Endodermal cell (in vitro differentiated cells): ENCODE data around the gene OR2A25. TPM values are rescaled to one million over a fixed set of nuclear protein-coding genes. Genes with fewer than 3 reads are reported as not detected.

Experiments
- DNase-seq: peaks from one replicate; pipeline ENCODE4 v3.0.0-alpha.2; 2017
- H3K27ac ChIP-seq: 2 replicates; pipeline ENCODE4 v1.5.1; 2013; ENCODE audit warnings: mild to moderate bottlenecking, low read depth, low read length, moderate library complexity
- H3K27me3 ChIP-seq: 2 replicates; pipeline ENCODE4 v1.6.1; 2013; ENCODE audit warnings: mild to moderate bottlenecking, low read length, moderate library complexity; ENCODE audit not compliant: insufficient read depth, control insufficient read depth, poor library complexity, severe bottlenecking
- H3K36me3 ChIP-seq: 2 replicates; pipeline ENCODE4 v1.7.0; 2013; ENCODE audit warnings: mild to moderate bottlenecking, low read length, moderate library complexity; ENCODE audit not compliant: control insufficient read depth, insufficient read depth
- H3K4me1 ChIP-seq: one replicate; pipeline ENCODE4 v1.7.0; 2013; ENCODE audit warnings: low read length; ENCODE audit not compliant: control insufficient read depth, insufficient read depth
- H3K4me3 ChIP-seq: 2 replicates; pipeline ENCODE4 v1.5.1; 2013; ENCODE audit warnings: mild to moderate bottlenecking, low read length, moderate library complexity
- H3K9ac ChIP-seq: 2 replicates; pipeline ENCODE4 v1.6.1; 2013; ENCODE audit warnings: mild to moderate bottlenecking, low read length, moderate library complexity; ENCODE audit not compliant: poor library complexity, severe bottlenecking; ENCODE audit errors: extremely low read depth
- H3K9me3 ChIP-seq: 2 replicates; pipeline ENCODE4 v1.6.1; 2013; ENCODE audit warnings: mild to moderate bottlenecking, low read length, moderate library complexity; ENCODE audit not compliant: control insufficient read depth
- H3K27ac Mint-ChIP-seq: 2 replicates; pipeline ENCODE4 v1.8.0; 2020; ENCODE audit warnings: mixed read lengths
- H3K27me3 Mint-ChIP-seq: 2 replicates; pipeline ENCODE4 v1.8.0; 2021; ENCODE audit warnings: mild to moderate bottlenecking, mixed read lengths; ENCODE audit not compliant: insufficient read depth
- H3K36me3 Mint-ChIP-seq: 2 replicates; pipeline ENCODE4 v1.8.0; 2020; ENCODE audit warnings: low read depth, mixed read lengths
- H3K4me1 Mint-ChIP-seq: 2 replicates; pipeline ENCODE4 v1.8.0; 2020; ENCODE audit warnings: mixed read lengths
- H3K4me3 Mint-ChIP-seq: 2 replicates; pipeline ENCODE4 v1.8.0; 2020; ENCODE audit warnings: mild to moderate bottlenecking, moderate library complexity, mixed read lengths
- H3K9me3 Mint-ChIP-seq: 2 replicates; pipeline ENCODE4 v1.8.0; 2020; ENCODE audit warnings: mild to moderate bottlenecking, mixed read lengths
- CTCF ChIP-seq: fragments of 200-600 bp; sonication (generic); conservative IDR thresholded peaks from 2 replicates; pipeline ENCODE4 v1.5.0; 2021; ENCODE audit warnings: antibody characterized with exemption, mild to moderate bottlenecking
- WGBS, 2 experiments: methylation state at CpG; one replicate each; pipeline versions ENCODE4 v1.1.5 to v1.1.7; 2013; ENCODE audit warnings: missing lambda C conversion rate in 2 of 2, mixed read lengths in 1 of 2; ENCODE audit not compliant: insufficient coverage in 1 of 2, insufficient read length in 1 of 2; 5-methylcytosine and 5-hydroxymethylcytosine counted together
- total RNA-seq, 2 donors: library from RNA; stranded (reverse); fragmentation: NEBNext Ultra II Directional in 1 of 2; extraction: Animal tissue kit (Norgen Biotek cat#: 25700) in 1 of 2; gene quantifications; 2 replicates in 1 of 2; 3 replicates in 1 of 2; pipeline ENCODE4 v1.2.1, GENCODE V29; 2021

OR2A25 gene
- total RNA-seq, 2 donors from 2014 or later = not detected

- Histone ChIP-seq H3K4me3 (no peak overlapping the region), H3K36me3 (no peaks in the 10 kb centered on the region), H3K27ac (no peak overlapping the region), H3K27me3 (no peaks in the 10 kb centered on the region), H3K9ac (no peak overlapping the region), H3K4me1 (no peaks in the 10 kb centered on the region), H3K9me3 (peaks cover 4% of the 10 kb centered on the region)
- Mint-ChIP-seq H3K27ac (no peak overlapping the region), H3K4me1 (peaks cover 1% of the 10 kb centered on the region), H3K4me3 (no peak overlapping the region), H3K27me3 (no peaks in the 10 kb centered on the region), H3K36me3 (no peaks in the 10 kb centered on the region), H3K9me3 (peaks cover 3% of the 10 kb centered on the region)
- WGBS, 2 experiments = 100% methylated on average over 1 of the region's 1 CpG; no CpG with 5 or more reads in 1 of the 2 experiments
- DNase-seq = no peak
- TF ChIP-seq CTCF = no peak
Measured at GRCh38 chr7:144087230-144087629, 17.6 kb downstream of the OR2A25 start.

GRCh38 chr7:144090667-144091066, 21.1 kb downstream of the OR2A25 start:
- no peak for DNase-seq
- no peaks in the 10 kb centered on the region for H3K36me3 ChIP-seq
- 82 to 100% methylated on average over 1 to 2 of the region's 3 CpGs for WGBS, 2 experiments
- Mint-ChIP-seq H3K27ac (no peak overlapping the region), H3K4me3 (no peak overlapping the region), H3K27me3 (no peaks in the 10 kb centered on the region), H3K4me1 (peaks cover 1% of the 10 kb centered on the region), H3K9me3 (peaks cover 3% of the 10 kb centered on the region), H3K36me3 (no peaks in the 10 kb centered on the region)
- H3K9me3 ChIP-seq = peaks cover 4% of the 10 kb centered on the region
- H3K27ac ChIP-seq = no peak overlapping the region
- H3K4me1 ChIP-seq = no peaks in the 10 kb centered on the region
- no peak for TF ChIP-seq CTCF
- no peak overlapping the region for H3K9ac ChIP-seq
- H3K27me3 ChIP-seq = no peaks in the 10 kb centered on the region
- no peak overlapping the region for H3K4me3 ChIP-seq

DNA sequence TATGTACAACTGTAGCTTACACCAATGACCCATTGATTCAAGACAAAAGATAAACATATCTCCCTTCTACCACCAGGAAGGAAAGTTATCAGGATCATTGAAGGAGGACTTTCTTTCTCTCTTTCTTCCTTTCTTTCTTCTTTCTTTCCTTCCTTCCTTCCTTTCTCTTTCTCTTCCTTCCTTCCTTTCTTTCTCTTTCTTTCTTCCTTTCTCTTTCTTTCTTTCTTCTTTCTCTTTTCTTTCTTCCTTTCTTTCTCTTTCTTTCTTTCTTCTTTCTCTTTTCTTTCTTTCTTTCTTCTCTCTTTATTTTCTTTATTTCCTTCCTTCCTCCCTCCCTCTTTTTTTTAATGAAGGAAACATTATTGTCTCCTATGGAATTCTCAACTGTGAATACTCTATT, 29.2 kb downstream of the OR2A25 start:
- Histone ChIP-seq H3K27ac (no peak overlapping the region), H3K4me3 (no peak overlapping the region), H3K4me1 (no peaks in the 10 kb centered on the region), H3K9ac (no peak overlapping the region), H3K27me3 (no peaks in the 10 kb centered on the region), H3K9me3 (no peaks in the 10 kb centered on the region), H3K36me3 (no peaks in the 10 kb centered on the region)
- Mint-ChIP-seq H3K9me3 (no peaks in the 10 kb centered on the region), H3K27ac (no peak overlapping the region), H3K4me1 (no peaks in the 10 kb centered on the region), H3K4me3 (no peak overlapping the region), H3K27me3 (no peaks in the 10 kb centered on the region), H3K36me3 (no peaks in the 10 kb centered on the region)
- DNase-seq = no peak
- no peak for TF ChIP-seq CTCF
